K562 (cell line): ENCODE measurements around the gene ZFYVE19. TPM values are rescaled to one million over a fixed set of nuclear protein-coding genes. Genes with fewer than 3 reads are reported as not detected.

Experiments
- ATF3 ChIP-seq, 2 experiments: fragments of 450-650 bp in 1 of 2; sonication (generic) in 1 of 2; formaldehyde crosslinking in 1 of 2; IDR thresholded peaks in 1 of 2; conservative IDR thresholded peaks in 1 of 2; 2 replicates each; pipeline versions ENCODE4 v1.6.1 to v1.8.1; 2016 to 2023; ENCODE audit warnings: mild to moderate bottlenecking in 2 of 2, moderate library complexity in 2 of 2, inconsistent platforms in 1 of 2, missing genetic modification reagents in 1 of 2
- BRD4 ChIP-seq: fragments of 200-600 bp; sonication (generic); IDR thresholded peaks from 2 replicates; pipeline ENCODE4 v1.6.1; 2017; ENCODE audit warnings: inconsistent platforms
- CBFA2T2 ChIP-seq: fragments of 450-650 bp; conservative IDR thresholded peaks from 2 replicates; pipeline ENCODE4 v1.6.1; 2017; ENCODE audit warnings: mild to moderate bottlenecking
- CXXC5 ChIP-seq: fragments of 250-450 bp; sonication (Bioruptor Pico); IDR thresholded peaks from 2 replicates; pipeline ENCODE4 v1.8.0; 2022; ENCODE audit warnings: inconsistent platforms, mild to moderate bottlenecking, moderate library complexity
- GABPB1 ChIP-seq: sonication (generic); formaldehyde crosslinking; IDR thresholded peaks from 2 replicates; pipeline ENCODE4 v1.8.0; 2022; ENCODE audit warnings: mild to moderate bottlenecking, missing genetic modification reagents
- GTF2A2 ChIP-seq: IDR thresholded peaks from 2 replicates; pipeline ENCODE4 v1.6.1; 2016; ENCODE audit warnings: mild to moderate bottlenecking, missing genetic modification characterization, missing compliant biosample characterization
- HDAC3 ChIP-seq: fragments of 450-650 bp; IDR thresholded peaks from 2 replicates; pipeline ENCODE4 v1.6.1; 2018; ENCODE audit warnings: borderline replicate concordance, mild to moderate bottlenecking, moderate library complexity; ENCODE audit not compliant: partially characterized antibody
- ID3 ChIP-seq, 2 experiments: fragments of 250-450 bp in 1 of 2; fragments of 450-650 bp in 1 of 2; sonication (Bioruptor Pico) in 1 of 2; IDR thresholded peaks; 2 replicates each; pipeline versions ENCODE4 v1.6.1 to v1.8.0; 2016 to 2021; ENCODE audit warnings: mild to moderate bottlenecking in 2 of 2, moderate library complexity in 2 of 2, missing compliant biosample characterization in 1 of 2, missing genetic modification characterization in 1 of 2
- KLF16 ChIP-seq: IDR thresholded peaks from 2 replicates; pipeline ENCODE4 v1.6.1; 2016; ENCODE audit warnings: antibody characterized with exemption
- MED1 ChIP-seq: sonication (generic); formaldehyde crosslinking; IDR thresholded peaks from 2 replicates; pipeline ENCODE4 v1.8.1; 2023; ENCODE audit warnings: missing genetic modification reagents, borderline replicate concordance
- NEUROD1 ChIP-seq: fragments of 150-350 bp; IDR thresholded peaks from 2 replicates; pipeline ENCODE4 v1.6.1; 2014; ENCODE audit warnings: borderline replicate concordance, low read length, low read depth; ENCODE audit not compliant: partially characterized antibody
- NR4A1 ChIP-seq, 2 experiments: fragments of 250-450 bp in 1 of 2; fragments of 450-650 bp in 1 of 2; sonication (Bioruptor Pico) in 1 of 2; IDR thresholded peaks; 2 replicates each; pipeline versions ENCODE4 v1.4.0 to v1.6.1; 2016 to 2020; ENCODE audit warnings: mild to moderate bottlenecking in 2 of 2, missing compliant biosample characterization in 1 of 2, missing genetic modification characterization in 1 of 2, moderate library complexity in 1 of 2
- POLR2AphosphoS5 ChIP-seq: IDR thresholded peaks from 2 replicates; pipeline ENCODE4 v1.6.1; 2011; ENCODE audit warnings: mild to moderate bottlenecking, low read depth, low read length, moderate library complexity; ENCODE audit not compliant: control insufficient read depth, insufficient read depth
- POLR2H ChIP-seq: IDR thresholded peaks from 2 replicates; pipeline ENCODE4 v1.6.1; 2016; ENCODE audit warnings: missing genetic modification characterization, low read depth, mild to moderate bottlenecking, control low read depth, missing compliant biosample characterization, moderate library complexity
- POLR3A ChIP-seq: IDR thresholded peaks from 2 replicates; pipeline ENCODE4 v1.6.1; 2011; ENCODE audit warnings: borderline replicate concordance, mild to moderate bottlenecking, moderate library complexity; ENCODE audit not compliant: insufficient read length, insufficient read depth; ENCODE audit errors: extremely low read depth
- PURB ChIP-seq: sonication (generic); formaldehyde crosslinking; IDR thresholded peaks from 2 replicates; pipeline ENCODE4 v1.9.0; 2021; ENCODE audit warnings: low read depth, mild to moderate bottlenecking, missing genetic modification reagents
- PYGO2 ChIP-seq: fragments of 450-650 bp; IDR thresholded peaks from 2 replicates; pipeline ENCODE4 v1.6.1; 2016; ENCODE audit warnings: mild to moderate bottlenecking, missing genetic modification characterization, moderate library complexity, missing compliant biosample characterization
- SREBF2 ChIP-seq: sonication (generic); formaldehyde crosslinking; IDR thresholded peaks from 2 replicates; pipeline ENCODE4 v1.4.0; 2020; ENCODE audit warnings: mild to moderate bottlenecking, missing genetic modification reagents
- THAP12 ChIP-seq: fragments of 250-450 bp; sonication (Bioruptor Pico); IDR thresholded peaks from 2 replicates; pipeline ENCODE4 v1.9.0; 2021; ENCODE audit warnings: mild to moderate bottlenecking, inconsistent platforms
- ZNF239 ChIP-seq: fragments of 250-450 bp; sonication (Bioruptor Pico); IDR thresholded peaks from 2 replicates; pipeline ENCODE4 v1.4.0; 2020; ENCODE audit warnings: mild to moderate bottlenecking
- ZSCAN29 ChIP-seq: fragments of 450-650 bp; IDR thresholded peaks from 2 replicates; pipeline ENCODE4 v1.6.1; 2017
- polyA plus RNA-seq, 8 experiments: library from polyadenylated mRNA; depleted of rRNA in 4 of 8; stranded (reverse) in 5 of 8; unstranded in 3 of 8; fragments of >200 nt; fragmentation: Nextera tagmentation in 2 of 8; fragmentation: Illumina TruSeq in 1 of 8; extraction: Ambion mirVana in 2 of 8; extraction: Trizol in 1 of 8; gene quantifications; 2 replicates each; pipeline versions ENCODE4 v1.2.1 to v1.2.3, GENCODE V29; 2011 to 2014; ENCODE audit warnings: inconsistent platforms in 1 of 8, missing spikeins in 1 of 8
- total RNA-seq, 7 experiments: library from RNA; depleted of rRNA in 6 of 7; stranded (reverse); fragments of >200 nt in 6 of 7; fragmentation: Illumina TruSeq in 2 of 7; extraction: Trizol in 2 of 7; gene quantifications; 2 replicates each; pipeline versions ENCODE4 v1.2.1 to v1.2.3, GENCODE V29; 2011 to 2021; ENCODE audit warnings: low replicate concordance in 1 of 7
- TF ChIP-seq, protein P1 (sequence below): IDR thresholded peaks from 2 replicates; pipeline ENCODE4 v1.6.1; 2014; ENCODE audit warnings: antibody characterized with exemption

ZFYVE19 gene
- total and polyA plus RNA-seq, 9 of the 15 experiments (the other 6 are each of a cell fraction or from before 2014, with no cell fraction given) = 1.5 to 36.8 (median 19.9) TPM

DNA sequence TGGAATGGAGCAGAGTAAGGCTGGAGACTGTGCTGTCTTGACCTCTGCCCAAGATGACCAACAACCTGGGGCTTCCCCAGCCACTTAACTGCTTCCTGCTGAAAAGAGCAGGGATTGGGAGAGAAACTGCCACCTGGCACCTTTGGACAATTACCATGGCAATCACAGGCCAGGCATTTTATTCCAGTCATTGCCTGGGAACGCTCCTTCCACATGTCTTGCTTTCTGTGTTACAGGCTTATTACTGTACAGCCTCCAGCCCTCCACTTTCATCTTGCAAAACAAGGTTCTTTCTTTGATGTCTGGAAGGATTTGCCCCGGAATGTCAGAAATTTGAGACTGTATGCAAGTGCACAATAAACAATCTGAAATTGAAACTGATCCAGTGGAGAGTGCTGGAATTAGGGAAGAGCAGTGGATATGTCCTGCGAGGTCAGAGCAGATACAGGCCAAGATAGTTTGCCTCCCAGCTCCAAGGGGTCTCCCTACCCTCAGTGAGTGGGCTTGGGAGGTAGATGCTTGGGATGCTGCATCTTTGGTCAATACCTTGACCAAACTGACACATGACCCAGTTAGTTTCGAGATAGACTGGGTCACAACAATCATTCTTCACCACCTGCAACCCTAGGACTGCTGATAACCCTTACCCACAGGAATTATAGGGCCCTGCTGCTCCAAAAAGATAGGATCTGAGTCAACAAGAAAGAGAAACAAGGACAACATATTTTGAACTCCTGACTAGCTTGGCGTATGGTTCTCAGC is 19.0 kb downstream of the ZFYVE19 start (continued):
- TF ChIP-seq ATF3 (IDR thresholded peaks at IDR 0.05) = peak; percentile 38; the same call in 1 of the 2 replicates
- TF ChIP-seq ATF3 (CRISPR knock-in tag; conservative IDR thresholded peaks at IDR 0.05) = no peak; the same call in 1 of the 2 replicates
- TF ChIP-seq ZNF239 = no peak
- TF ChIP-seq PURB (CRISPR knock-in tag) = no peak
- TF ChIP-seq ID3 (CRISPR knock-in tag; IDR thresholded peaks at IDR 0.05) = no peak
- TF ChIP-seq ID3 (tag; IDR thresholded peaks at IDR 0.05) = peak; percentile 62; the same call in 1 of the 2 replicates
- TF ChIP-seq GTF2A2 (tag) = no peak
- TF ChIP-seq CXXC5 (CRISPR knock-in tag) = peak; percentile 38; the same call in 1 of the 2 replicates
- no peak for TF ChIP-seq THAP12 (CRISPR knock-in tag)
- TF ChIP-seq BRD4 = no peak
- TF ChIP-seq CBFA2T2 = peak; percentile 96
- TF ChIP-seq NR4A1 (CRISPR knock-in tag; IDR thresholded peaks at IDR 0.05) = no peak
- TF ChIP-seq NR4A1 (tag; IDR thresholded peaks at IDR 0.05) = peak; percentile 80; the same call in 1 of the 2 replicates
- TF ChIP-seq SREBF2 (CRISPR knock-in tag) = no peak
- peak; percentile 80 for TF ChIP-seq PYGO2
- TF ChIP-seq POLR2AphosphoS5 = peak; percentile 87
- TF ChIP-seq HDAC3 = peak; percentile 93
- TF ChIP-seq GABPB1 = peak; percentile 49; the same call in 1 of the 2 replicates
- no peak for TF ChIP-seq ZSCAN29
- peak; percentile 92 for TF ChIP-seq KLF16
- no peak for TF ChIP-seq MED1 (CRISPR knock-in tag)
- peak; percentile 59 for TF ChIP-seq NEUROD1
- TF ChIP-seq POLR2H = no peak
- no peak for TF ChIP-seq POLR3A
- TF ChIP-seq, protein P1, sequence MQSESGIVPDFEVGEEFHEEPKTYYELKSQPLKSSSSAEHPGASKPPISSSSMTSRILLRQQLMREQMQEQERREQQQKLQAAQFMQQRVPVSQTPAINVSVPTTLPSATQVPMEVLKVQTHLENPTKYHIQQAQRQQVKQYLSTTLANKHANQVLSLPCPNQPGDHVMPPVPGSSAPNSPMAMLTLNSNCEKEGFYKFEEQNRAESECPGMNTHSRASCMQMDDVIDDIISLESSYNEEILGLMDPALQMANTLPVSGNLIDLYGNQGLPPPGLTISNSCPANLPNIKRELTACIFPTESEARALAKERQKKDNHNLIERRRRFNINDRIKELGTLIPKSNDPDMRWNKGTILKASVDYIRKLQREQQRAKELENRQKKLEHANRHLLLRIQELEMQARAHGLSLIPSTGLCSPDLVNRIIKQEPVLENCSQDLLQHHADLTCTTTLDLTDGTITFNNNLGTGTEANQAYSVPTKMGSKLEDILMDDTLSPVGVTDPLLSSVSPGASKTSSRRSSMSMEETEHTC = peak; percentile 58; the same call in 1 of the 2 replicates
